ENCODE results near the gene RNF19B. TPM values are rescaled to one million over a fixed set of nuclear protein-coding genes. Genes with fewer than 3 reads are reported as not detected.
"Not testable (repeated sequence)": the region's sequence is repeated elsewhere in the genome, so short reads cannot be mapped to it uniquely, and the experiment has no call there.

RNF19B gene
- total RNA-seq, 1 experiment from 2014 or later: 14.9 TPM

DNA sequence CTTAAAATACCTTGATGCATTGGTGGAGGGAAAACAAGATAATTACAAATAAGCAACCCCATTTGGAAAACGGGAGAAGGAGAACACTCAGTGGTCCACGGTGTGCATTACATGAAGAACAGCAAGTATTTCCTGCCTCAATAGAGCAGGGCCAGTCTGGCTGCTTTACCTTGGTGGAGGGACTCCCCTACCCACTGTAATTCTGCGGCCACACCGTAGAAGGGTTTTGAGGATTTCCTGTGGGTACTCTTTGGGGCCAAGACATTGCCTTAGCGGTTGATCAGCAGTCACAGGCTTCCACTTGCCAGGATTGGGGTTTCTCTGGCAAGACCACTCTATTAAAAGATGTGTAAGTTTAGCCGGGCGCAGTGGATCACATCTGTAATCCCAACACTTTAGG is 47.1 kb downstream of the RNF19B start:
- DNase-seq (ENCODE audit: low read depth): no peak
- in situ Hi-C loops (cut with HindIII; ENCODE audit: low pct_unique_long_range_greater_than_20kb, low sequenced_read_pairs): no loop called here

DNA sequence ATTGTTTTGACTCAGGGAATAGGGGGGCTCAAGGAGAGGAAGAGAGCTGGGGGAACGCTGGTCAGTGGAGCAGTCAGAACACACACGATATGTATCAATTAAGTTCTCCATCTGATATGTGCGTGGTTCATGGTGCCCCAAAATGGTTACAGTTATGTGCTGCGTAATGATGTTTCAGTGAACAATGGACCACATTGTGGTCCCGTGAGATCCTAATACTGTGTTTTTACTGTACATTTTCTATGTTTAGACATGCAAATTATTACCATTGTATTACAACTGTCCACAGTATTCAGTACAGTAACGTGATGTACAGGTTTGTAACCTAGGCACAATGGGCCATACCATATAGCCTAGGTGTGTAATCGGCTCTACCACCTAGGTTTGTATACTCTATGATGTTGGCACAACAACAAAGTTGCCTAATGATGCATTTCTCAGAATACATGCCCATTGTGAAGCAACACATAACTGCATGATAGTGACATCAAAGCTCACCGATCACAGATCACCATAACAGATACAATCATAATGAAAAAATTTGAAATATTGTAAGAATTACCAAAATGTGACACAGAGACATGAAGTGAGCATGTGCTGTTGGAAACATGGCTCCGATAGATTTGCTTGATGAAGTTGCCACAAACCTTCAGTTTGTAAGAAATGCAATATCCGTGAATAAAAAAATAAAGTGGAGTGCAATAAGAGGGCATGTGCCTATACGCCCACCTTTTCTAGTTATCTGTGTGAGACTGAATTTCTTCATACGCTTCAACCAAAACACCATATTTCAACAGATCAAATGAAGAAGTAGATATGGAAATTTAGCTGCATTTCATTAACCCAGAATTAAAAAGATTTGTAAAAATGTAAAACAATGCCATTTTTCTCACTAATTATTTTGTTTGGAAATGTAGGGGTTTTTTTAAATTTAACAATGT is 48.6 kb downstream of the RNF19B start:
- in situ Hi-C loops (cut with HindIII; ENCODE audit: low pct_unique_long_range_greater_than_20kb, low sequenced_read_pairs): no loop called here
- no peak for DNase-seq (ENCODE audit: low read depth)

DNA sequence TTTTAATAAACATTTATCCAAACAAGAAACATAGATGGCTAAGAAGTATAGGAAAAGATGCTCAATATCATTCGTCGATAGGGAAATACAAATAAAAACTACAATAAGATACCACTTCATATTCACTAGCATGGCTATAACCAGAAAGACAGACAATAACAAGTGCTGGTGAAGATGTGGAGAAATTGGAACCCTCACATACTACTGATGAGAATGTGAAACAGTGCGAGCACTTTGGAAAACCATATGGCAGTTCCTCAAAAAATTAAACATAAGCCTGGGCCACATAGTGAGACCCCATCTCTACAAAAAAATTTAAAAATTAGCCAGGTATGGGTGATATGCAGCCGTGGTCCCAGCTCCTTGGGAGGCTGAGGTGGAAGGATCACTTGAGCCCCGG is 54.3 kb downstream of the RNF19B start:
- DNase-seq (ENCODE audit: low read depth): no peak
- in situ Hi-C loops (cut with HindIII; ENCODE audit: low pct_unique_long_range_greater_than_20kb, low sequenced_read_pairs): no loop called here

DNA sequence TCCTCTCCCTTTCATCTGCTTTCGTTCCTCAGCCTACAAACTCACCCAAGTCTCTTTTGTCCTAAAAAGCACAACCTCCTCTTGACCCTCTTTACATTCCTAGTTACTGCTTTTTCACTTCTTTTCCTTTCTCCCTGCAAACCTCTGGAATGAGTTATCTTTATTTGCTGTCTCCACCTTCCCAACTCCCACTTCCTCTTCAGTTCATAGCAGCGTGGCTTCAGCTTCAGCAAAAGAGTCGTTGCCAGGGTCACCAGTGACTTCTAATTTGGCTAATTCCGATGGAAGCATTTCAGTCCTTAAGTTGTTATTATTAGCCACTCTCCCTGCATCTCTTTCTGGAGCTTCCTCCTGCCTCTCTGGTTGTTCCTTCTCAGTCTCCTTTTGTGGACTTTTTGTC is 57.2 kb downstream of the RNF19B start:
- DNase-seq (ENCODE audit: low read depth): no peak
- in situ Hi-C loops (cut with HindIII; ENCODE audit: low pct_unique_long_range_greater_than_20kb, low sequenced_read_pairs): no loop called here

DNA sequence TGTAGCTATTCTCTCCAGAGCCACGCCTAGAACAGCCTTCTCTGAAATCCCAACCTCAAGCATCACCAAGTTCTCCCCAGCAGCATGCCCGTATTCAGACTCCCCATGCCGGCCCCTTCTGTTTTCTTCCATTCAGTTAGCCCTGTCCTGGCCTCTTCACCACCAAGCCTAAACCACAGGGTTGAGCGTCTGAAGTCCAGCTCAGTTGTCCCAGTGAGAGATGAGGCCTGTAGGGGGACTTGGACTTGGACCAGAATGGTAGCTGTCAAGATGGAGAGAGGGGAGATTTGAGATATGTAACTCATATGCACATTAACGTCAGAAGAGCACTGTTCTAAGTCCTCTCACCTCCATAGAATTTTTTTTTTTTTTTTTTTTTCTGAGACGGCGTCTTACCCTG is 58.0 kb downstream of the RNF19B start:
- DNase-seq (ENCODE audit: low read depth): no peak
- in situ Hi-C loops (cut with HindIII; ENCODE audit: low pct_unique_long_range_greater_than_20kb, low sequenced_read_pairs): no loop called here

DNA sequence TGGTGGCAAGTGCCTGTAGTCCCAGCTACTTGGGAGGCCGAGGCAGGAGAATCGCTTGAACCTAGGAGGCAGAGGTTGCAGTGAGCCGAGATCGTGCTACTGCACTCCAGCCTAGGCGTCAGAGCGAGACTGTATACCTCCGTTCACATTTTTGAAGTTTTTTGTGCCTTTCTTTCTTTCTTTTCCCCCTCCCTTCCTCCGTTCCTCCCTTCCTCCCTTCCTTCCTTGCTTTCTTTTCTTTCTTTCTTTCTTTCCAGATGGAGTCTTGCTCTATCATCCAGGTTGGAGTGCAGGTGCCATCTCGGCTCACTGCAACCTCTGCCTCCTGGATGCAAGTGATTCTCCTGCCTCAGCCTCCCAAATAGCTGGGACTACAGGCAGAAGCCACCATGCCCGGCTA is 59.0 kb downstream of the RNF19B start:
- in situ Hi-C loops (cut with HindIII; ENCODE audit: low pct_unique_long_range_greater_than_20kb, low sequenced_read_pairs); DNase-seq (ENCODE audit: low read depth): not testable (repeated sequence)

DNA sequence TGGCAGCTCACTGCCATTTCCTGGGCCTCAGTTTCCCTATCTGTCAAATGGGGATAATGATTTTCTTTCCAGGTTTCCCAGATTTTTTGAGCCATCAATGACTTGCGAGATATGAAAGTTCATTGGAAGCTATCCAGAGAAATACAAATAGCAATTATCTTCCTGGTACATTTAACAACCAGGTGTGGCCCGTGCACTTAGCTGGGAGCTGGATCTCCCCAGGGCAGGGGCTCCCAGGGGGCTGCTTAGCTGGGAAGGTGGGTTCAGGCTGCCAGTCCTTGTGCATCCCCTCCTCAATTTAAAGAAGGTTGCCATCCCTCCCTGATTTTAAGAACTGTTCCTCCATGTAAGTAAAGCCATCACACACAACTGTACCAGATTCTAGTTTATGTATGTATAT is 59.8 kb downstream of the RNF19B start:
- in situ Hi-C loops (cut with HindIII; ENCODE audit: low pct_unique_long_range_greater_than_20kb, low sequenced_read_pairs): no loop called here
- DNase-seq (ENCODE audit: low read depth): no peak

DNA sequence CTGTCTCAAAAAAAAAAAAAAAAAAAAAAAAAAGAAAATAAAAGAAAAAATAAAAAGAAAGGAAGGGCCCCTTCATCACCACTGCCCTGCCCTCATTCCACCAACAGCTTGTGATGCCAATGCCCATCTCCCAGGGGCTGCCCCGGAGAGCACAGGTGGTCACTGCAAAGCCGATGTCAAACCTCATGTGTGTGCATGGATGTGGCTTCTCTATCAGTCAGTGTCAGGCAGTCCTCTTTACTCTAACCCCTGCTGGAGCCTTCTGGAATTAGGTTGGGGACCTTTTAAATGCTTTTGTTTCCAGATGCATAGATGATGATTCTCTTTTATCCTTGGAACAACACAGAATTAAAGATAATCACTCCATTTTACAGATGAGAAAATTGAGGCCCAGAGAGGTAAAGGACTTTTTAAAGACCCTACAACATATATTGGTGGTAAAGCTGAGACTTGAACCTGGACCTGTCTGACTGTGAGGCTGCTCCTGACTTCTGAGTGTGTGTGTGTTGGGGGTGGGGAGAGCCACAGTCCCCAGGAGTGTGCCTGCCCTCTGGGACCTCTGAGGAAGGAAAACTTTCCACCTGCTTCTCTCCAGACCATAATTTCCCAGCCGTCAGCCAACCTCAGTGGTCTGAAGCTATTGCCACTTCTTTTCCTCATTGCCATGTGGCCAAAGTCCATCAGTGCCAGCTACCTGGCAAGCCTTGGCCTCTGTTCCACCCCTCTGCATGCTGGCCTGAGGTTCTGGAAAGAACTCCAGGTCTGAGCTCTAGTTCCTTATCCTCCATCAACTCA is 60.4 kb downstream of the RNF19B start:
- in situ Hi-C loops (cut with HindIII; ENCODE audit: low pct_unique_long_range_greater_than_20kb, low sequenced_read_pairs): no loop called here
- no peak for DNase-seq (ENCODE audit: low read depth)

DNA sequence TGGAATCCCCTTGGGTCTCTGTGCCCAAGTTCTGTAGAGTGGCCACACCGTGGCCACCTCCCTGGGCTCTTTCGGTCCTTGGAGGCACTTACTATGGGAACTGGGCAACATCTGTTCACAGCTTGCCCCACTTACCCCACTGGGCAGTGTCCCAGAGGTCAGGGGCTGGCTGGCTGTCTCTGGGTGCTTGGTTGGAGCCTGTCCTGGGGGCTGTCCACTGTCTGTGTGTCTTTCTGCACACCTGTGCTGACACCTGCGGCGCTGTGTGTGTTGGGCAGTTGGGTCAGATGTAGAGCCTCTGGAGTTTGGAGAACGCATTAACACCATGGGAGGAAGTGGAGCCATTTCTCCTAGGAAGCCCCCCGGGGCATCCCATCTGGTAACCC is 62.1 kb downstream of the RNF19B start:
- no peak for DNase-seq (ENCODE audit: low read depth)
- in situ Hi-C loops (cut with HindIII; ENCODE audit: low pct_unique_long_range_greater_than_20kb, low sequenced_read_pairs): no loop called here

DNA sequence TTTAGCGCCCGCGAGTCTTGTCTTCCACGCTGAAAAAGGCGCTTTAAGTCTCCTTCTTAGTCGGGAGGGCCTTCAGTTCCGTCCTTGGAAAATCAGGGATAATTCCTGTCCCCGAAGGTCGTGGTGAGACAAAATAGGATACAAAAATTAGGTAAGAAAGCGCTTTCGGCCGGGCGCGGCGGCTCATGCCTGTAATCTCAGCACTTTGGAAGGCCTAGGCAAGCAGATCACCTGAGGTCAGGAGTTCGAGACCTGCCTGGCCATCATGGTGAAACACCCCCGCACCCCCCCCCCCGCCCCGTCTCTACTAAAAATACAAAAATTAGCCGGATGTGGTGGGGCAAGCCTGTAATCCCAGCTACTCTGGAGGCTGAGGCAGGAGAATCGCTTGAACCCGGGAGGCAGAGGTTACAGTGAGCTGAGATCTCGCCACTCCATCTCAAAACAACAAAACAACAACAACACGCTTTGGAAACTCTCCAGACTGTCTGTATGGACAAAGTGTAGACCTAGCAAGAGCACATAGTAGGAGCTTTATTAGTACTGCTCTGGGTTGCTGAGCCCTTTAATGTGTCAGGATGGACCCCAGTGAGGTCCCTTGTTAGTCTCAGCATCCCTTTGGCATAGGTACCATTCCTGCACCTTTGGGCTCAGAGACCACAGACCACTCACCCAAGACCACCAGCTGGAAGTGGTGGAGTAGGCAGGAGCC is 62.6 kb downstream of the RNF19B start:
- no peak for DNase-seq (ENCODE audit: low read depth)
- in situ Hi-C loops (cut with HindIII; ENCODE audit: low pct_unique_long_range_greater_than_20kb, low sequenced_read_pairs): no loop called here

DNA sequence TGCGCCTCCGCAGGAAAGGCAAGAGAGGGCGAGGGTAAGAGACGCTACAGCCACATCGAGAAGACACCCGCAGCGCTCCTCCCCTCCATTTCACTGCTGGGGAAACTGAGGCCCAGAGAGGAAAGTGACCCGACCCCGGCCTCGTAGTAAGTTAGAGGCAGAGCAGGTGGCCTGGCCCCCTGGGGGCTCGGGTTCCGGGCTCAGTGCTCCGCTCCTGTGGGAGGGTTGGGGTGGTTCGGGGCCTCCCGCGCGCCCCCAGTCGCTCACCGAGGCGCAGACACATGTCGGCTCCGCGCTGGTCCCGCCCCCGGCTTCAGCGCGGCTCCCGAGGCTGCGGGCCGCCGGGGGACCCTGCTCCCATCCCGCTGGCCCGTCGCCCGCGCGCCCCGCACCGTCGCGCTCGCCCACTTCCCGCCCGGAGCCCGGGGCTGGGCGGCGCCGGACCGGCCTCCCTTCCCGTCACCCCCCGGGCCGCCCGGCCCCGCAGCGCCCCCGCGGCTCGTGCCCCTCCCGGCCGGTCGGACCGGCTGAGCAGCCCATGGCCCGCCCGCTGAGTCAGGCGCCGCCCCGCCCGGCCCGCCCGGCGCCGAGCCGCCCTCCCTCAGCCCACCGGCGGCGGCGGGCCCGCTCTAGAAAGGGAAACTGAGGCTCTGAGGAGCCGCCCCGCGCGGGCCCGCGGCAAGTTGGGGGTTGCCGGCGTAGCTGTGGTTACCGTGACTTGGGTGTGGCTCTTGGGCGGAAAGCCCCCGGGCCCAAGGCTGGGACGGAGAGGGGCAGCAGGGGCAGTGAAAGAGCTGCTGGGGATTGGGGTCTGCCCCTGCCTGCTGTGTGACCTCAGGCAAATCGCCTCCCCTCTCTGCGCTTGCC is 63.4 kb downstream of the RNF19B start, which contains the start of gene TMEM54:
Gene TMEM54 (minus strand): TSS at position 434 of the 867 bp plus-strand sequence. CDS start 151 bp downstream, at position 283.
- no peak for DNase-seq (ENCODE audit: low read depth)
- in situ Hi-C loops (cut with HindIII; ENCODE audit: low pct_unique_long_range_greater_than_20kb, low sequenced_read_pairs): no loop called here

DNA sequence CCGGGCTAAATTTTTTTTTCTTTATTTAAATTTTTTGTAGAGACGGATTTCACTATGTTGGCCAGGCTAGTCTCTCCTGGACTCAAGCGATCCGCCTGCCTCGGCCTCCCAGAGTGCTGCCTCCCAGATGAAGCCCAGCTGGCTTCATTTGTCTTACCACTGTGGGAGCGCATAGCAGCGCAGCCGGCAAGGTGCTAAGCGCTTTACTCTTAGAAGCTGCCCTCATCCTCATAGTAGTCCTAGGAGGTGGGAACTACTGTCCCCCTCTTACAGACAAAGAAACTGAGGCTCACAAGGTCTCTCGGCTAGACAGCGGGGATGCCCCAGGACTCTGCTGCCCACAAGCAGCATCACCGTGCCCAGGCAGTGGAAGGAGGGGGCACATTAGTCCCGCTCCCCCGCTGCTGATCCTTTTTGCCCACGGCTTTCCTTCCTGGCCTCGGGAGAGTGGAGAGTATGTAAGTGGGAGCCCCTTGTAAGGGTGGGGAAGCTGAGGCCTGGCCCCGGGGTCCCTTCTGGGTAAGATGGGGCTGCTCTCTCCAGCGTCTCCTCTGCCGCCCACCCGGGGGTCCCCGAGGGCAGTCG is 64.1 kb downstream of the RNF19B start:
- no peak for DNase-seq (ENCODE audit: low read depth)
- in situ Hi-C loops (cut with HindIII; ENCODE audit: low pct_unique_long_range_greater_than_20kb, low sequenced_read_pairs): no loop called here

DNA sequence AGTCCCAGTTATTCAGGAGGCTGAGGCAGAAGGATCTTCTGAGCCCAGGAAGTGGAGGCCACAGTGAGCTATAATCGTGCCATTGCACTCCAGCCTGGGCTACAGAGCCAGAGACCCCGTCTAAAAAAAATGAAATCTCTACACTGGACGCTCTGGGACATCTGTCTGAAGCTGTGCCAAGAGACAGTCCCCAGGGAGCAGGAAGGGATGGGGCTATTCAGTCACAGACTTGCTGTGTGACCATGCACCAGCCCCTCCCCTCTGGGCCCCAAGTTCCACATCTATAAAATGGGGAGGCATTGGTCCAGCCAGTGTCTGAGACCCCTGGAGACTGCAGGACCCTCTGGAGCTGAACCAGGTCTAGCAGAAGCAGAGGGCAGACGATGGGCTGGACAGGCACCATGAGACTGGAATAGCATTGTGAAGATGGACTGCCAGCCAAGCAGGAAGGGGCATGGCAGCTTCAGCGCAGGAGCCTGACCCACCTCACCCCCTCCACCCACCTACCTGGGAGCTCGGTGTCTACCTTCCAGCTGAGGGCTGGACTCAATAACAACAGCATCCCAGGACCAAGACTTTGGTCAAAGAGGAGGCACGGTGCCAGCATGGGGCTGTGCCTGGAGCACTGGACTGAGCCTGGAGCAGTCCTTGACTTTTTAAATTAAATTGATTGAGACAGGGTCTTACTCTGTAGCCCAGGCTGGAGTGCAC is 64.9 kb downstream of the RNF19B start:
- in situ Hi-C loops (cut with HindIII; ENCODE audit: low pct_unique_long_range_greater_than_20kb, low sequenced_read_pairs): no loop called here
- DNase-seq (ENCODE audit: low read depth): no peak

DNA sequence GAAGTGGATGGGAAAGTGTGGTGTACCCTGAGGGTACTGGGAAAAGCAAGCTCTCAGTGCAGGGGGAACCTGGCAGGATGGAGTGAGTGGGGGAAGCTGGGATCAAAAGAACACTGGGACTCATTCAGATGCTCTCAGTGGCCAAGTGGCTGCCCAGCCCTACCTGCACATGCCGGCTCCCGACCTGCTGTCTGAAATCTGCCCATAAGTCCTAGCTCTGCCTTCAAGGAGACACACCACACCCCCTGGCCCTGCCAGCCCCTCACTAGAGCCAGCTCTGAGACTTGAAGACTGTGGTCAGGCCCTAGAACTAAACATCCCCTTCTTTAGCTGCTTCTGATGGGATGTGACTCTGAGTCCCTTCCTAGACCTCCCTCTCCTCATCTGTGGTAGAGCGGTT is 65.7 kb downstream of the RNF19B start:
- DNase-seq (ENCODE audit: low read depth): no peak
- in situ Hi-C loops (cut with HindIII; ENCODE audit: low pct_unique_long_range_greater_than_20kb, low sequenced_read_pairs): no loop called here

DNA sequence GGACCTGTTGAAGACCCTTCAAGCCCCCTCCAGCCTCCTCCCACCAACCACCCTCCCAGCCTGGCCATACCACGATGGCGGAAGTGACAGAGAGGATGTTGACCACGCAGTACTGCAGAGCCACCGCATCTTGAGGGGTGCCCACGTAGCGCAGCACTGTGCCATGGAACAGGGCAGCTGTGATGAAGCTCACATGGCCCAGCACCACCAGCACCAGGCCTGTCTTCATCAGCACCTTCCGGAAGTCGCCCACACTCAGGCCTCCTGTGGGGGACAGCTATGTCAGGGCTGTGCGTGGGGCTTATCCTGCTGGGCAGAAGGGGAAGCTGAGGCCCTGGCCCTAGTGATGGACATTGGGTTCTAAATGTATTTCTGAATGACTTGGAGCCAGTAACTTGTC is 66.6 kb downstream of the RNF19B start:
- in situ Hi-C loops (cut with HindIII; ENCODE audit: low pct_unique_long_range_greater_than_20kb, low sequenced_read_pairs): no loop called here
- DNase-seq (ENCODE audit: low read depth): no peak

DNA sequence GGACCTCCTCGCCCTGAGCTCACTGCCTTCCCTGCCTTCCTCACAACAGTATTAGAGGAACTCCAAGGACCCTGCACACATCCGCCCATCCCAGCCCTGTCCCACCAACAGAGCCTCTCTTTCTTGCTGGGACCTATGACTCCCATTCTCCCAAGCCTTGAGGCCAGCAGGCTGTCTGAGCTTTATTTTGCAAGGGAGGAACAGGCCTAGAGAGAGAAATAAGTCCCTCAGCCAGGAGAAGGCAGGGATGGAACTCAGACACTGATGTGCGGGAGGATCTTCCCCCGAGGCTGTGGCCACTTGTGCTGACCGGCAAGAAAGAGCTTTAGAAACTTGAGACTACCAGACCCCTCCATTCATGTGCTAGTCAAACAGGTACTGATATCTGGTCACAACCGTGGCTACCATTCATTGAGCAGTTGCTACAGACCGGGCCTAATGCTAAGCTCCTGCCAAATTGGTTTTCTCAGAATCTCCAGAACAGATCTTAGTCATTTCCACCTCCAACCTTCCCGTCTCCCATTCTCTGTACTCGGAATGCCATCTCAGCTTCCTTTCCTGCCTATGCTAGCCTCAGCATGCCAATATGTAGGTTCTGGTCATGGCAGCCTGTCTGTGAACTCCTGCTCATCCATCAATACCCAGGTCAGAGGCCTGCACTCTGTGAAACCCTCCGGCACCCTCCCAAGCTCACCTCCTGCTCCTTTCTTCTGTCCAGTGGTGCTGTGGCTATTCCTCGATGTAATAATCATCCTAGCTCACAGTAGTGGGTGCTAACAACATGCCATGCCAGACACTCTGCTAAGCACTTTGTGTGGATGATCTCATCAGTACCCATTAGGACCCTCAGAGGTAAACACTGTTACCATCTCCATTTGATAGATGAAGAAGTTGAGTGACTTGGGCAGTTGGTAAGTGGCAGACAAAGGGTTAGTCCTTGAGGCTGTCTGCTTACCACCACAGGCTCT is 67.2 kb downstream of the RNF19B start:
- DNase-seq (ENCODE audit: low read depth): no peak
- in situ Hi-C loops (cut with HindIII; ENCODE audit: low pct_unique_long_range_greater_than_20kb, low sequenced_read_pairs): no loop called here

All from Caki2 (cell line).